Activated T-cell treated with anti-CD3 and anti-CD28 coated beads for 4 hours (primary cell): ENCODE data around the gene MAST1.
"Not testable (repeated sequence)": the region's sequence is repeated elsewhere in the genome, so short reads cannot be mapped to it uniquely, and the experiment has no call there.

Source experiments
- DNase-seq: peaks from one replicate; pipeline ENCODE4 v3.0.0-alpha.2; 2020

Gene MAST1

GRCh38 chr19:12801466-12802266 is 36.6 kb upstream of the MAST1 start, which contains the start of the genes PRDX2 and THSD8:
TSS of gene PRDX2 (minus strand) at chr19:12801800. CDS start at chr19:12801261, 539 bp downstream.
TSS of gene THSD8 (plus strand) at chr19:12802069. CDS start at chr19:12802072, 3 bp downstream.
- DNase-seq = peak; percentile 45

GRCh38 chr19:12802267-12803106 is 35.8 kb upstream of the MAST1 start:
- DNase-seq = no peak

- no peak for DNase-seq
Measured at GRCh38 chr19:12804051-12804450, 34.3 kb upstream of the MAST1 start.

- peak; percentile 74 for DNase-seq
Measured at GRCh38 chr19:12806242-12807081, 31.9 kb upstream of the MAST1 start, which contains the start of gene RNASEH2A. TSS of gene RNASEH2A (plus strand) at chr19:12806584. CDS start at chr19:12806674, 90 bp downstream.

GRCh38 chr19:12815088-12815487 is 23.2 kb upstream of the MAST1 start:
- DNase-seq = no peak

GRCh38 chr19:12817188-12817587 is 21.1 kb upstream of the MAST1 start:
- not testable (repeated sequence) for DNase-seq

DNA sequence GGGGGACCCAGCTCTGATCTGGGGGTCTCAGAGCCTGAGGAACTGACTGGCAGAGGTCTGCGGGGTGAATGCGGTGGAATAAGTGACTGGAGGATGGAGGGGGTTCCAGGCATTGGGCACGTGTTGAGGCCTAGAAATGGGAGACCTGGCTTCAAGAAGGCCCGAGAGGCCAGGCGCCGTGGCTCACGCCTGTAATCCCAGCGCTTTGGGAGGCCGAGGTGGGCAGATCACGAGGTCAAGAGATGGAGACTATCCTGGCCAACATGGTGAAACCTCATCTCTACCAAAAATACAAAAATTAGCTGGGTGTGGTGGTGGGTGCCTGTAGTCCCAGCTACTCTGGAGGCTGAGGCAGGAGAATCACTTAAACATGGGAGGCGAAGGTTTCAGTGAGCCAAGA is 20.5 kb upstream of the MAST1 start:
- DNase-seq = not testable (repeated sequence)

DNA sequence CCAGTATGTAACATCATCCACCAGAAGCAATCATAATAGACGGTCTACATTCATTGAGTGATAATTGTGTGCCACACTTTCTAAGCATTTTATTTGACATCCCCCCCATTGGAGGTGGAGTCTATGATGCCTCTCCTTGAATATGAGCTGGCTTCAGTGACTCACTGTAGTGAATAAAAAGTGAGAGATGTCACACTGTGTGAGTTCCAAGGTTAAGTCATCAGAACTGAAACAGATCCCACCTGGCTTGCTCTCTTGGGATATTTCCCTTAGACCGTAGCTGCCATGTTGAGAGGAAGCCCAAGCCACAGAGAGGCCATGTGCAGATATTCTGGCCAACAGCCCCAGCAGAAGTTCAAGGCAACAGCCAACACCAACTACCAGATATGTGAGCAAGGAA is 16.6 kb upstream of the MAST1 start:
- no peak for DNase-seq

- DNase-seq = no peak
Measured at GRCh38 chr19:12825254-12826131, 12.8 kb upstream of the MAST1 start.

DNA sequence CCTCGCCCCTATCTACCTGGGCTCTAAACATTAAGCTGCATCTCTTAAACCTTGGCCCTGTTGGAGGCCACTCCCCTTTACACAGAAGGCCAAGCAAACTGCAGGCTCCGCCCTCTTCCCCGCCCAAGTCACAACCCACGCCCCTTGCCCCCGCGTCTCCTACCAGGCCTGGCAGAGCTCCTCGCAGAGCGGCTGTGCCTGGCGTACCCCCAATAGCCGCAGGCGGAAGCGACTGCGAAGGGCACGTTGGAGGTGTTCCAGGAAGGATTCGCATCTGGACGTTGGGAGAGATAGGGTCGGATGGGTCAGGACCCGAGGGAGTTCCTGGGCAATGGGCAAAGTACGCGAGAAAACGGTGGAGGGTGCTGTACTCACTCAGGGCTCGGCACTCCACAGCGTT is 9.8 kb upstream of the MAST1 start:
- DNase-seq = no peak

GRCh38 chr19:12833418-12833737 is 4.9 kb upstream of the MAST1 start:
- no peak for DNase-seq

DNA sequence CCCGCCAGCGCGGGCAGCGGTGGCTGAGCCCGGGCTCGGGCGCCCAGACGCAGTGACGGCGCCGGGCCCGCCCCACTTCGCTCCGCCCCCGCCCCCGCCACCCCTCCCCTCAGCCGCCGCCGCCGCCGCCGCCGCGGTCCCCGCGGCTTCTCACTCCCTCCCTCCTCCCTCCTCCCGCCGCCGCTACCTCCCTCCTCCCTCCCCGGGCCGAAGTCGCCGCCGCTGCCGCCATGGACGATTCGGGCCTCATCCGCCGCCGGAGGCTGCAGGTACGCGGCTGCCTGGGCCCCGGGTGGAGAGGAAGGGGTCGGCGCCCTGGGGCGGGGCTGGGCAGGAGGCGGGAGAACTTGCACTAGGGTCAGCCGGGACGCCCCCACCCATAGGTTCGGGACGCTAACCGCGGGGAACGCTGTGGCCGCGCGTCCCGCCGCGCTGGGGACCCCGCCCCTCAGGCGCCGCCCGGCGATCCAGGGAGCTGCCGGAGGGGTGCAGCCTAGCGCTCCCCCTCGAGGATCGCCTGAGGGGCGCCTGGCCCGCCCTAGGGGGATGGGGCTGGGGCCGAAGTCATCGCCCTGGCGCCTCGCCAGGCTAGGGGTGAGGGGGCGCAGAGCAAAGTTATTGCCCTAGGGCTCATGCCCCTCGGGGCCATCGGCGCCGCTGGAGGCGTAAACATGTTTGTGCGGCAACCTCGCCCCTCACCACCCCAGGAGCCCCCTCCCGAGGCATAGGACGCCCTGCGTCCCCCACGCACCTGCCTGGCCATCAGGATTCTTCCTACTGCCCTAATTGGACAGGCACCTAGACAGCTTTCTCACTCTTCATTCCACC is 4.4 kb upstream of the MAST1 start:
- no peak for DNase-seq

DNA sequence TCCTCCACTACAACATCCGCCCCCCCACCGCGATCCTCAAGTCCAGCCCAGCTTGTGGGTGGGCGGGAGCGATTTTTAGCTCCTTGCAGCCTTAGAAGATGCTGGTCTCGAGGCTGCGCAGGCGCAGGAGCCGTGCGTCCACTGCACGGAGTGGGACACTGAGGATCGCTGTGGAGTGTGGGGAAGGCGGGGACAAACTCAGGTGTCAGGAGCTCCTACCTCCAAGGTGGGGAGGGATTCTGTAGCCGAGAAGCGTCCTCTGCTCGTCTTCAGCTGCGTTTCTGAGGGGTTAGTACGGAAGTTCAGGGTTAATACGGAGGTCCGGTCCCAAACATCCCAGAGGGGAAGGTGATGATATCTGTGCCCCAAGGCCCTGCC is 3.8 kb upstream of the MAST1 start, which contains the start of gene RTBDN:
RTBDN (minus strand) TSS at position 14 of the 378 bp plus-strand sequence. CDS start 4,600 bp downstream, outside the sequence.
- DNase-seq = no peak

GRCh38 chr19:12834976-12835757 is 3.1 kb upstream of the MAST1 start:
- DNase-seq = no peak

DNA sequence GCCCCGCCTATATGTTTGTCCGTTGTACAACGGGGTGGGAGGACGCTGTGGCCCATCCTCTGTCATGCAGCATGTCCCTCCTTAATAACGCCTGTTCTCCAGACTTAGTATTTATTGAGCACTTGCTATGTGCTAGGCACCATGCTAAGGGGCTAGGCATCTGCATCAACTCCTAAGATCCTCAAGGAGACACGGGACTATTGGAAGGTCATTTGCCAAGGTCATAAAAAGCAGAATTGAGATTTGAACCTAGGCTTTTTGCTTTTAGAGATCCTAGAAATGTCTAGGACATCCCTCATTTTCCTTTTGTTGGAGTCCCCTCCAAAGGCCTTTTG is 1.8 kb upstream of the MAST1 start:
- DNase-seq = no peak

DNA sequence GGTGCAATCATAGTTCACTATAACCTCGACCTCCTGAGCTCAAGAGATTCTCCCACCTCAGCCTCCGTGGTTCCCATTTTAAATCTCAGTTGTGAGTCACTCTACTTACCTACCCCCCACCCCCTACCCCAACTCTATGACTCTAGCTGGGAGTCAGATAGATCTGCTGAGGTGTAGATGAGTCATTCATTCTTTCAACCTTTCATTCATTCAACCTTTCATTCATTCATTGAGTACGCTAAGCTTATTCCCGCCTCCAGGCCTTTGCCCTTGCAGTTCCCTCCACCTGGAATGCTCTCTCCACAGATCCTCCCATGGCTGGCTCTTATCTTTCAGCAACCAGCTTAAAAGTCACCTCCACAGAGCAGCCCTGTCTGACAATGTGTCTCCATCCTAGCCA is 1.1 kb upstream of the MAST1 start:
- DNase-seq = no peak

DNA sequence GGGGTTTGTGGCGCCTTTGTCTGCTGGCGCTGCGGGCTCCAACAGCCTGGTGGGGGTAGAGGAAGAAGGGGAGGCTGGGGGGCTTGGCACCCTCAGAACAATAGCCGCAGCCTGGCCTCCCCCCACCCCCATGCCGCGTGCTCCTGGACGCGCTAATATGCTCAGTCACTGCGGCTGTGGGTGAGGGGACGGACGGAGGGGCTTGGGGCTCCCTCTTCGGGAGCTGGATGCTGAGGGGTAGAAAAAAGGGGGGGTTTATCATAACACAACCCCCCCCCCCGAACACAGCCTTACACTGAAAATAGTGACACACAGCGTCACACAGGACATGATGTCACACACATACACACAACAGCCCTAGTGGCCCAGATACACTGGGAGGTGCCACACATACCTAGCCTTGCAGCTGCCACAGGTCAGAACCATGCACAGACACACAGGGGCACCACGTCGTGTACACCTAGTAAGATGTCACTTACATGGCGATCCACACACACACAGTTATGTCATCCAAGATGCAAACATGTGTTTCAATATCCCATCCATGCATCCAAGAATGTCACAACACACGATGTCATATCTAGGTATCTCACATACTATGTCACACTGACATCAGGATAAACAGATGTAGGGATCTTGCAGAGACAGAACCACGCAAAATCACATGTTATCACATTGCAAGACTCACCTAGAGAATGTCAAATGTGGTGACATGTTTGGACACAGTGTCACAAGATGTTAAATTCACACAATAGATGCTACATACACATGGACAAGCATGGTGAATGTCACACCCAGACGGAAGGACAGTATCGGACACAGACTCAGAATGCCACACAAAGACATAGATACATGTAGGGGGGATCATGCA is 806 bp downstream of the MAST1 start:
- no peak for DNase-seq

GRCh38 chr19:12840091-12841079 is 2.1 kb downstream of the MAST1 start:
- DNase-seq = no peak
